HepG2 (cell line): ENCODE data around the gene LRRN2. TPM values are rescaled to one million over a fixed set of nuclear protein-coding genes. Genes with fewer than 3 reads are reported as not detected.

Source experiments
- ATAC-seq: fragments of 200-7000 bp; cut with Tn5 transposase; 3 replicates; pipeline ENCODE4 v1.9.1; 2020; ENCODE audit warnings: mild to moderate bottlenecking, moderate library complexity
- BruUV-seq: library from RNA; stranded (reverse); fragments of 400-500 nt; replicated peaks from 2 replicates; lab custom pipeline; 2021; lab: Mats Ljungman, UMichigan
- CTCF ChIA-PET: fragments of 300-600 bp; formaldehyde crosslinking; extraction: SDS; loops from one replicate; lab custom pipeline; 2021; ENCODE audit warnings: low total read pairs, inconsistent platforms, low intra/inter-chr PET ratio; lab: Yijun Ruan, JAX
- POLR2A ChIA-PET: fragments of 350-600 bp; sonication (Branson Sonifier 250); formaldehyde crosslinking; loops from one replicate; lab custom pipeline; 2020; ENCODE audit warnings: antibody characterized with exemption, inconsistent platforms; lab: Yijun Ruan, JAX
- DNase-seq: peaks from one replicate; pipeline ENCODE4 v3.0.0-alpha.2; 2015; ENCODE audit warnings: low spot score
- FAIRE-seq: peaks from 3 replicates; lab custom pipeline; 2011; peaks lifted over from hg19 to GRCh38; lab: Jason Lieb, UNC
- H2AFZ ChIP-seq: one replicate; pipeline ENCODE4 v1.6.1; 2011; ENCODE audit warnings: low read length, inconsistent platforms
- H3K27ac ChIP-seq: fragments of 300-600 bp; 3 replicates; pipeline ENCODE4 v1.8.0; 2011; ENCODE audit warnings: mixed run types, mild to moderate bottlenecking, mixed read lengths, low read length, inconsistent platforms; ENCODE audit not compliant: insufficient read depth; ENCODE audit errors: extremely low read length
- H3K27me3 ChIP-seq, 2 experiments: fragments of 200-600 bp in 1 of 2; 2 replicates in 1 of 2; 3 replicates in 1 of 2; pipeline versions ENCODE4 v1.6.0 to v1.8.0; 2011; ENCODE audit warnings: low read length in 2 of 2, mild to moderate bottlenecking in 2 of 2, moderate library complexity in 2 of 2, inconsistent platforms in 1 of 2; ENCODE audit not compliant: insufficient read depth in 2 of 2, control insufficient read depth in 1 of 2
- H3K36me3 ChIP-seq, 2 experiments: fragments of 200-600 bp in 1 of 2; replicated peaks in 1 of 2; 2 replicates in 1 of 2; 3 replicates in 1 of 2; pipeline versions ENCODE4 v1.5.1 to v1.8.0; 2011; ENCODE audit warnings: low read length in 2 of 2, inconsistent platforms in 1 of 2; ENCODE audit not compliant: insufficient read depth in 2 of 2, control insufficient read depth in 1 of 2
- H3K4me1 ChIP-seq: 2 replicates; pipeline ENCODE4 v1.5.1; 2012; ENCODE audit warnings: low read length, inconsistent platforms; ENCODE audit not compliant: insufficient read depth
- H3K4me2 ChIP-seq: 2 replicates; pipeline ENCODE4 v1.6.0; 2011; ENCODE audit warnings: low read depth, low read length, inconsistent platforms
- H3K4me3 ChIP-seq, 3 experiments: fragments of 200-600 bp in 1 of 3; sonication (generic), shearing (Covaris generic) in 1 of 3; replicated peaks in 1 of 3; 2 replicates each; pipeline ENCODE4 v1.5.1; 2011 to 2016; ENCODE audit warnings: low read length in 3 of 3, inconsistent platforms in 2 of 3, low read depth in 2 of 3, mild to moderate bottlenecking in 2 of 3, control low read depth in 1 of 3, mixed read lengths in 1 of 3; ENCODE audit not compliant: insufficient read depth in 1 of 3
- H3K79me2 ChIP-seq: one replicate; pipeline ENCODE4 v1.6.1; 2011; ENCODE audit warnings: low read length, inconsistent platforms; ENCODE audit not compliant: insufficient read depth
- H3K9ac ChIP-seq: 2 replicates; pipeline ENCODE4 v1.6.0; 2011; ENCODE audit warnings: mild to moderate bottlenecking, low read depth, low read length, inconsistent platforms; ENCODE audit not compliant: insufficient read depth
- H3K9me3 ChIP-seq: 2 replicates; pipeline ENCODE4 v1.5.1; 2012; ENCODE audit warnings: mild to moderate bottlenecking, low read length
- H4K20me1 ChIP-seq: 2 replicates; pipeline ENCODE4 v1.6.0; 2011; ENCODE audit warnings: inconsistent platforms, mild to moderate bottlenecking, low read length, moderate library complexity; ENCODE audit not compliant: insufficient read depth
- CEBPB ChIP-seq: IDR thresholded peaks from 2 replicates; pipeline ENCODE4 v1.6.1; 2011; ENCODE audit warnings: low read depth, low read length, improper control_type of control experiment, borderline replicate concordance
- HNRNPK ChIP-seq: fragments of 200-400 bp; formaldehyde crosslinking; IDR thresholded peaks from 2 replicates; pipeline ENCODE4 v1.6.1; 2018; ENCODE audit warnings: low read length, low read depth, moderate library complexity, mild to moderate bottlenecking; ENCODE audit not compliant: poor library complexity, severe bottlenecking
- POLR2A ChIP-seq, 2 experiments: IDR thresholded peaks; 2 replicates each; pipeline ENCODE4 v1.6.1; 2011; ENCODE audit warnings: low read depth in 2 of 2, low read length in 2 of 2, mild to moderate bottlenecking in 1 of 2, moderate library complexity in 1 of 2; ENCODE audit not compliant: insufficient read depth in 1 of 2
- ZBTB7B ChIP-seq: sonication (generic); formaldehyde crosslinking; IDR thresholded peaks from 2 replicates; pipeline ENCODE4 v1.4.0; 2020; ENCODE audit warnings: missing genetic modification reagents
- ZNF180 ChIP-seq: sonication (generic); formaldehyde crosslinking; IDR thresholded peaks from 2 replicates; pipeline ENCODE4 v1.4.0; 2020; ENCODE audit warnings: low read depth, missing genetic modification reagents, borderline replicate concordance
- ZNF446 ChIP-seq: sonication (generic); formaldehyde crosslinking; IDR thresholded peaks from 2 replicates; pipeline ENCODE4 v1.5.0; 2020; ENCODE audit warnings: mild to moderate bottlenecking, missing genetic modification reagents
- WGBS: methylation state at CpG from one replicate; pipeline ENCODE4 v1.1.6; 2017; ENCODE audit warnings: low lambda C conversion rate; 5-methylcytosine and 5-hydroxymethylcytosine counted together
- in situ Hi-C: cut with HindIII; loops from 2 replicates; pipeline ENCODE4 v1.10.0; 2017; ENCODE audit warnings: low pct_unique_long_range_greater_than_20kb; ENCODE audit not compliant: extremely low pct_ligation_motif_present
- intact Hi-C: fragments of 100-400 bp; cut with micrococcal nuclease; formaldehyde crosslinking; loops from one replicate; pipeline ENCODE4 v1.10.0; 2022; ENCODE audit not compliant: unreplicated experiment
- polyA plus RNA-seq, 8 experiments: library from polyadenylated mRNA; depleted of rRNA in 3 of 8; stranded (reverse) in 7 of 8; unstranded in 1 of 8; fragments of >200 nt; fragmentation: Illumina TruSeq in 4 of 8; extraction: Trizol in 4 of 8; gene quantifications; 2 replicates each; pipeline versions ENCODE4 v1.2.1 to v1.2.3, GENCODE V29; 2011 to 2016; ENCODE audit warnings: low read depth in 4 of 8, missing spikeins in 1 of 8, mixed read lengths in 1 of 8; ENCODE audit not compliant: insufficient read depth in 1 of 8
- total RNA-seq, 5 experiments: library from RNA; depleted of rRNA; stranded (reverse); fragments of >200 nt; fragmentation: Illumina TruSeq; extraction: Trizol; gene quantifications; 2 replicates each; pipeline ENCODE4 v1.2.3, GENCODE V29; 2016; ENCODE audit warnings: low read depth in 1 of 5
- TF ChIP-seq, protein P1 (sequence below): sonication (generic); formaldehyde crosslinking; IDR thresholded peaks from 2 replicates; pipeline ENCODE4; 2020; ENCODE audit warnings: missing genetic modification reagents, mild to moderate bottlenecking, borderline replicate concordance
- TF ChIP-seq, protein P2 (sequence below), 2 experiments: sonication (generic) in 1 of 2; formaldehyde crosslinking in 1 of 2; IDR thresholded peaks; 2 replicates each; pipeline versions ENCODE4 v1.4.0 to v1.6.1; 2018 to 2020; ENCODE audit warnings: missing genetic modification reagents in 2 of 2, borderline replicate concordance in 1 of 2, low read depth in 1 of 2, mild to moderate bottlenecking in 1 of 2, missing biosample characterization in 1 of 2
- TF ChIP-seq, protein P3 (sequence below): sonication (generic); formaldehyde crosslinking; IDR thresholded peaks from 2 replicates; pipeline ENCODE4 v1.9.0; 2022; ENCODE audit warnings: missing genetic modification reagents, mild to moderate bottlenecking, borderline replicate concordance

Gene LRRN2
- total and polyA plus RNA-seq, 2 of the 13 experiments (the other 11 are each of a cell fraction or from before 2014, with no cell fraction given) = not detected

DNA sequence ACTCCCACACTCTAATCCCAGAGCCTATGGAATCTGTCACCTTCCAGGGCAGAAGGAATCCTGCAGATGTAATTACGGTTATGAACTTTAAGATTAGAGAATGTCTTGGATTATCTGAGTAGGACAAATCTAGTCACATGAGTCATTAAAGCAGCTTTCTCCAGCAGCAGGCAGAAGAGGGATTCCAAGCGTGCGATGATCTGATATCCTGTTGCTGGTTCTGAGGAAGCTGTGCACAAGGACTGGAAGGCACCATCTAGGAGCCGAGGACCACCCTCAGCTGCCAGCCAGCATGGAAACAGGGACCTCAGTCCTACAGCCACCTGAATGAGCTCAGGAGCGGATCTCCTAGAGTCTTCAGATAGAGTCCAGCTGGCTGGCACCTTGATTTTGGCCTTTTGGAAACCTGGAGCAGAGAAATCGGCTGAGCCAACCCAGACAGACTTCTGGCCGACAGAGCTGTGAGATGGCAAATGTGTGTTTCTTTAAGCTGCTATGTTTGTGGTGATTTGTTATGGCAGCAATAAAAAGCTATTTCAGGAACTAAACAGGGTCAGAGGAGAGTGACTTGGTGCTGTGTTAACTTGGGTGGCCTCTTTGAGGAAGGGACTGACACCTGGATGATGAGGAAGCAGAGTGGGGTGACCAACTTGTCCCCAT is 34.5 kb downstream of the LRRN2 start:
- DNase-seq = no peak
- in situ Hi-C loops = no loop called here

More for the DNA sequence above, 34.5 kb downstream of the LRRN2 start:
- BruUV-seq = no TSS peak
- no peaks in the 10 kb centered on the region for H3K9me3 ChIP-seq
- FAIRE-seq = no peak
- H4K20me1 ChIP-seq = no peaks in the 10 kb centered on the region
- H3K79me2 ChIP-seq = no peaks in the 10 kb centered on the region
- ATAC-seq = no peak
- no peak overlapping the region for H3K4me3 ChIP-seq
- no peaks in the 10 kb centered on the region for H3K4me1 ChIP-seq
- TF ChIP-seq POLR2A (IDR thresholded peaks at IDR 0.05; ENCODE audit: insufficient read depth in 1 of 2, low read depth in 2 of 2, low read length in 2 of 2) (no peak), ZNF180 (no peak), CEBPB (no peak), ZNF446 (CRISPR knock-in tag) (no peak), ZBTB7B (CRISPR knock-in tag) (no peak), HNRNPK (no peak)
- TF ChIP-seq, protein P1, sequence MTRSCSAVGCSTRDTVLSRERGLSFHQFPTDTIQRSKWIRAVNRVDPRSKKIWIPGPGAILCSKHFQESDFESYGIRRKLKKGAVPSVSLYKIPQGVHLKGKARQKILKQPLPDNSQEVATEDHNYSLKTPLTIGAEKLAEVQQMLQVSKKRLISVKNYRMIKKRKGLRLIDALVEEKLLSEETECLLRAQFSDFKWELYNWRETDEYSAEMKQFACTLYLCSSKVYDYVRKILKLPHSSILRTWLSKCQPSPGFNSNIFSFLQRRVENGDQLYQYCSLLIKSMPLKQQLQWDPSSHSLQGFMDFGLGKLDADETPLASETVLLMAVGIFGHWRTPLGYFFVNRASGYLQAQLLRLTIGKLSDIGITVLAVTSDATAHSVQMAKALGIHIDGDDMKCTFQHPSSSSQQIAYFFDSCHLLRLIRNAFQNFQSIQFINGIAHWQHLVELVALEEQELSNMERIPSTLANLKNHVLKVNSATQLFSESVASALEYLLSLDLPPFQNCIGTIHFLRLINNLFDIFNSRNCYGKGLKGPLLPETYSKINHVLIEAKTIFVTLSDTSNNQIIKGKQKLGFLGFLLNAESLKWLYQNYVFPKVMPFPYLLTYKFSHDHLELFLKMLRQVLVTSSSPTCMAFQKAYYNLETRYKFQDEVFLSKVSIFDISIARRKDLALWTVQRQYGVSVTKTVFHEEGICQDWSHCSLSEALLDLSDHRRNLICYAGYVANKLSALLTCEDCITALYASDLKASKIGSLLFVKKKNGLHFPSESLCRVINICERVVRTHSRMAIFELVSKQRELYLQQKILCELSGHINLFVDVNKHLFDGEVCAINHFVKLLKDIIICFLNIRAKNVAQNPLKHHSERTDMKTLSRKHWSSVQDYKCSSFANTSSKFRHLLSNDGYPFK (CRISPR knock-in tag) = no peak
- TF ChIP-seq, protein P2, sequence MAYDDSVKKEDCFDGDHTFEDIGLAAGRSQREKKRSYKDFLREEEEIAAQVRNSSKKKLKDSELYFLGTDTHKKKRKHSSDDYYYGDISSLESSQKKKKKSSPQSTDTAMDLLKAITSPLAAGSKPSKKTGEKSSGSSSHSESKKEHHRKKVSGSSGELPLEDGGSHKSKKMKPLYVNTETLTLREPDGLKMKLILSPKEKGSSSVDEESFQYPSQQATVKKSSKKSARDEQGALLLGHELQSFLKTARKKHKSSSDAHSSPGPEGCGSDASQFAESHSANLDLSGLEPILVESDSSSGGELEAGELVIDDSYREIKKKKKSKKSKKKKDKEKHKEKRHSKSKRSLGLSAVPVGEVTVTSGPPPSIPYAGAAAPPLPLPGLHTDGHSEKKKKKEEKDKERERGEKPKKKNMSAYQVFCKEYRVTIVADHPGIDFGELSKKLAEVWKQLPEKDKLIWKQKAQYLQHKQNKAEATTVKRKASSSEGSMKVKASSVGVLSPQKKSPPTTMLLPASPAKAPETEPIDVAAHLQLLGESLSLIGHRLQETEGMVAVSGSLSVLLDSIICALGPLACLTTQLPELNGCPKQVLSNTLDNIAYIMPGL (CRISPR knock-in tag; IDR thresholded peaks at IDR 0.05; ENCODE audit: borderline replicate concordance in 1 of 2, low read depth in 1 of 2) = no peak
- TF ChIP-seq, protein P3, sequence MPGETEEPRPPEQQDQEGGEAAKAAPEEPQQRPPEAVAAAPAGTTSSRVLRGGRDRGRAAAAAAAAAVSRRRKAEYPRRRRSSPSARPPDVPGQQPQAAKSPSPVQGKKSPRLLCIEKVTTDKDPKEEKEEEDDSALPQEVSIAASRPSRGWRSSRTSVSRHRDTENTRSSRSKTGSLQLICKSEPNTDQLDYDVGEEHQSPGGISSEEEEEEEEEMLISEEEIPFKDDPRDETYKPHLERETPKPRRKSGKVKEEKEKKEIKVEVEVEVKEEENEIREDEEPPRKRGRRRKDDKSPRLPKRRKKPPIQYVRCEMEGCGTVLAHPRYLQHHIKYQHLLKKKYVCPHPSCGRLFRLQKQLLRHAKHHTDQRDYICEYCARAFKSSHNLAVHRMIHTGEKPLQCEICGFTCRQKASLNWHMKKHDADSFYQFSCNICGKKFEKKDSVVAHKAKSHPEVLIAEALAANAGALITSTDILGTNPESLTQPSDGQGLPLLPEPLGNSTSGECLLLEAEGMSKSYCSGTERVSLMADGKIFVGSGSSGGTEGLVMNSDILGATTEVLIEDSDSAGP (CRISPR knock-in tag) = no peak
- TF ChIP-seq, all 625 proteins: peak for 0
- Histone ChIP-seq H3K4me2 (no peak overlapping the region), H2AFZ (no peak overlapping the region), H3K27ac (no peak overlapping the region), H3K27me3 (peaks cover 0 to 23% of the 10 kb centered on the region in 2 experiments; a peak in 3 of 5 replicates), H3K9ac (no peak overlapping the region), H3K36me3 (no peaks in the 10 kb centered on the region)
- CTCF ChIA-PET = no interaction called here
- WGBS = 26% methylated on average over 6 of the region's 7 CpGs
- POLR2A ChIA-PET = no interaction called here
- intact Hi-C loops = no loop called here
